ENCODE measurements around the gene PLD5. TPM values are rescaled to one million over a fixed set of nuclear protein-coding genes. Genes with fewer than 3 reads are reported as not detected.

PLD5 gene
- total and polyA plus RNA-seq, 9 donors = 0.35 to 6.2 (median 1.1) TPM

- no peak for TF ChIP-seq CTCF (IDR thresholded peaks at IDR 0.05)
- TF ChIP-seq POLR2A (IDR thresholded peaks at IDR 0.05) = no peak
- TF ChIP-seq EP300 (IDR thresholded peaks at IDR 0.05) = no peak
- H3K36me3 ChIP-seq = no peaks in the 10 kb centered on the region
- no peak for DNase-seq
- no peak overlapping the region for H3K4me3 ChIP-seq
- no peak overlapping the region for H3K27ac ChIP-seq
- no peaks in the 10 kb centered on the region for H3K4me1 ChIP-seq (ENCODE audit: insufficient read depth)
- no peaks in the 10 kb centered on the region for H3K27me3 ChIP-seq
- 55 to 58% (median 57%) methylated on average over 2 of the region's 2 CpGs for WGBS, 3 donors
- no peaks in the 10 kb centered on the region for H3K9me3 ChIP-seq
- intact Hi-C loops (cut with DNase I) = loop anchor here in 1 of 4 donors (10.0 kb wide), 1 partner anchor 171 kb away; no protein-coding TSS in a partner anchor
These were observed 19.6 kb upstream of the PLD5 start for GRCh38 chr1:242544071-242544470.

GRCh38 chr1:242542271-242542670 lies 17.8 kb upstream of the PLD5 start:
- DNase-seq = no peak
- Histone ChIP-seq H3K9me3 (no peaks in the 10 kb centered on the region), H3K27ac (no peak overlapping the region), H3K36me3 (no peaks in the 10 kb centered on the region), H3K27me3 (no peaks in the 10 kb centered on the region), H3K4me1 (ENCODE audit: insufficient read depth) (no peaks in the 10 kb centered on the region), H3K4me3 (no peak overlapping the region)
- no peak for TF ChIP-seq CTCF (IDR thresholded peaks at IDR 0.05)
- TF ChIP-seq POLR2A (IDR thresholded peaks at IDR 0.05) = no peak
- no peak for TF ChIP-seq EP300 (IDR thresholded peaks at IDR 0.05)
- WGBS, 3 donors = 90 to 97% (median 92%) methylated on average over 2 of the region's 2 CpGs
- intact Hi-C loops (cut with DNase I) = loop anchor here in 1 of 4 donors (10.0 kb wide), 1 partner anchor 173 kb away; no protein-coding TSS in a partner anchor

GRCh38 chr1:242535986-242536385 lies 11.5 kb upstream of the PLD5 start:
- 37 to 46% (median 41%) methylated on average over 1 of the region's 1 CpG for WGBS, 3 donors
- Histone ChIP-seq H3K27me3 (no peaks in the 10 kb centered on the region), H3K4me3 (no peak overlapping the region), H3K9me3 (no peaks in the 10 kb centered on the region), H3K4me1 (ENCODE audit: insufficient read depth) (no peaks in the 10 kb centered on the region), H3K36me3 (no peaks in the 10 kb centered on the region), H3K27ac (no peak overlapping the region)
- no peak for DNase-seq
- intact Hi-C loops (cut with DNase I) = no loop called here
- no peak for TF ChIP-seq CTCF (IDR thresholded peaks at IDR 0.05)
- TF ChIP-seq POLR2A (IDR thresholded peaks at IDR 0.05) = no peak
- TF ChIP-seq EP300 (IDR thresholded peaks at IDR 0.05) = no peak

GRCh38 chr1:242534753-242535152 lies 10.3 kb upstream of the PLD5 start:
- intact Hi-C loops (cut with DNase I) = no loop called here
- Histone ChIP-seq H3K27ac (no peak overlapping the region), H3K27me3 (no peaks in the 10 kb centered on the region), H3K4me1 (ENCODE audit: insufficient read depth) (no peaks in the 10 kb centered on the region), H3K4me3 (no peak overlapping the region), H3K36me3 (no peaks in the 10 kb centered on the region), H3K9me3 (no peaks in the 10 kb centered on the region)
- DNase-seq = no peak
- TF ChIP-seq POLR2A (IDR thresholded peaks at IDR 0.05) (no peak), CTCF (IDR thresholded peaks at IDR 0.05) (no peak)
- WGBS, 3 donors = 75 to 81% (median 77%) methylated on average over 1 of the region's 1 CpG

Measured in ovary (tissue), 9 donors.